HG02588 (cell line): ENCODE data around the gene FHOD1.

Experiments
- ATAC-seq: cut with Tn5 transposase; IDR thresholded peaks from one replicate; pipeline ENCODE4 v1.9.1; 2021; ENCODE audit warnings: mild to moderate bottlenecking, moderate library complexity; ENCODE audit not compliant: unreplicated experiment

The FHOD1 gene

GRCh38 chr16:67277999-67278772, 30.9 kb upstream of the FHOD1 start:
- ATAC-seq, result no peak

GRCh38 chr16:67277294-67277998, 30.2 kb upstream of the FHOD1 start:
- ATAC-seq, result no peak

- no peak for ATAC-seq
These were observed 28.0 kb upstream of the FHOD1 start for GRCh38 chr16:67275321-67275720.

- no peak for ATAC-seq
These were observed 24.2 kb upstream of the FHOD1 start for GRCh38 chr16:67271446-67271845.

GRCh38 chr16:67270931-67271338, 23.7 kb upstream of the FHOD1 start:
- ATAC-seq, result no peak

GRCh38 chr16:67269766-67270165, 22.5 kb upstream of the FHOD1 start:
- ATAC-seq, result no peak

GRCh38 chr16:67268136-67268579, 20.9 kb upstream of the FHOD1 start:
- ATAC-seq, result no peak

GRCh38 chr16:67265834-67266233, 18.6 kb upstream of the FHOD1 start:
- ATAC-seq, result no peak

GRCh38 chr16:67264866-67265265, 17.6 kb upstream of the FHOD1 start:
- no peak for ATAC-seq

GRCh38 chr16:67264277-67264676, 17.0 kb upstream of the FHOD1 start:
- ATAC-seq, result no peak

GRCh38 chr16:67263201-67263600, 15.9 kb upstream of the FHOD1 start:
- ATAC-seq, result no peak

GRCh38 chr16:67260426-67261063, 13.3 kb upstream of the FHOD1 start:
- ATAC-seq, result no peak

- ATAC-seq, result no peak
These were observed 12.4 kb upstream of the FHOD1 start for GRCh38 chr16:67259705-67260104.

- no peak for ATAC-seq
These were observed 11.0 kb upstream of the FHOD1 start for GRCh38 chr16:67258161-67258835.

- ATAC-seq, result no peak
These were observed 10.3 kb upstream of the FHOD1 start for GRCh38 chr16:67257486-67258160.

- ATAC-seq, result no peak
These were observed 9.5 kb upstream of the FHOD1 start for GRCh38 chr16:67256701-67257230.

- ATAC-seq, result no peak
These were observed 8.4 kb upstream of the FHOD1 start for GRCh38 chr16:67255553-67256221.

- ATAC-seq, result no peak
These were observed 7.7 kb upstream of the FHOD1 start for GRCh38 chr16:67254801-67255552.
